VCaP (cell line): Measurements from ENCODE around the gene LZTFL1.
"Not testable (repeated sequence)": the region's sequence is repeated elsewhere in the genome, so short reads cannot be mapped to it uniquely, and the experiment has no call there.

ENCODE experiments used
- H3K27ac ChIP-seq: fragments of 450-650 bp; 2 replicates; pipeline ENCODE4 v1.5.1; 2017
- CTCF ChIP-seq: fragments of 450-650 bp; conservative IDR thresholded peaks from 2 replicates; pipeline ENCODE4 v1.5.1; 2017; ENCODE audit warnings: mild to moderate bottlenecking, moderate library complexity

LZTFL1 gene

GRCh38 chr3:45864760-45865519 is 23.0 kb upstream of the LZTFL1 start:
- no peak overlapping the region for H3K27ac ChIP-seq
- no peak for TF ChIP-seq CTCF

- no peak for TF ChIP-seq CTCF
- peak overlapping the region; percentile 52 for H3K27ac ChIP-seq
Measured at GRCh38 chr3:45861043-45861719, 19.3 kb upstream of the LZTFL1 start.

- no peak for TF ChIP-seq CTCF
- H3K27ac ChIP-seq, result peak overlapping the region; percentile 52
Measured at GRCh38 chr3:45860481-45860880, 18.6 kb upstream of the LZTFL1 start.

GRCh38 chr3:45858809-45859543 is 17.1 kb upstream of the LZTFL1 start:
- no peak overlapping the region for H3K27ac ChIP-seq
- TF ChIP-seq CTCF, result no peak

GRCh38 chr3:45857024-45857423 is 15.1 kb upstream of the LZTFL1 start:
- H3K27ac ChIP-seq, result not testable (repeated sequence)

GRCh38 chr3:45856323-45856722 is 14.4 kb upstream of the LZTFL1 start:
- not testable (repeated sequence) for H3K27ac ChIP-seq

- TF ChIP-seq CTCF, result no peak
- no peak overlapping the region for H3K27ac ChIP-seq
Measured at GRCh38 chr3:45852828-45853227, 10.9 kb upstream of the LZTFL1 start.

GRCh38 chr3:45848392-45848791 is 6.5 kb upstream of the LZTFL1 start:
- no peak overlapping the region for H3K27ac ChIP-seq
- TF ChIP-seq CTCF, result no peak
